GM21515 (cell line): Measurements from ENCODE around the gene ITPRIP.

Experiments
- ATAC-seq: cut with Tn5 transposase; IDR thresholded peaks from one replicate; pipeline ENCODE4 v1.9.1; 2021; ENCODE audit not compliant: unreplicated experiment

ITPRIP gene

DNA sequence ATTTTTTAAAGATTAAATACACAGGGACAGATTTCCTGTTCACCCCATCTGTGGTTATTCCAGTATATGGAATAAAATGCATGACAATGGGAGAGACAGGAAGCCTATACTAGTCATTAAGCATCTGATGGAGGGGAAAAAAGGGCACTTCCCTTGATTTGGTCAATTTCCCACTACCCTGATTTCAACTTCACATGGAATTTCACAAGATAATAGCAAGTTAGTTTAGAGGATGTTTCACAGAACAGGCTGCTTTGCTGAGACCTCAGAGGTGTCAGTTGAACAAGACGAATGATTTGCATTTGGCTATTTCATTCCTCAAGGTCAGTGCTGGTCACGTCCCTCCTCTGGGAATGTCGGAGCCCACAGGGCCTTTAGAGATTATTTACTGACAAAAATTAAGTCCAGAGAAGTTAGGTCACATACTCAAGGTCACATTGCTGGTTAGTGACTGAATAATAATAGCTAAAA, 4.7 kb upstream of the ITPRIP start:
- no peak for ATAC-seq

DNA sequence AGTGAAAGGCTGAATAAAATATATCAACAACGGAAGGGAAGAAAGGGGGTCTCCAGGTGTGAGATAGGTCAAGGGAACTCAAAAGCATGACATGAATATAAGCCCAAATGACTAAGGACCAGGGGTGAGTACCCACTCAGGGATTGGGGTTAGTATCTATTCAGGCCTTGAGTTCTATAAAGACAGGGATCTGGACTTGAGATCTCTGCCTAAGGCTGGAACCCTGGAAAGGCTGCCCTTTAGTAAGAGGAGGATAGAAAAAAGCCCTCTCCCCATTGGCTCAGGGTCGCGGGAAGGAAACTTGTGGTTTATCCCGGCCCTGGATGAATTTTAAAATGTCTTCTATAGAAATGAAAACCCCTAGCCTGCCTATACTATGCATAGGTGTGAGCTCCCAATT, 2.4 kb upstream of the ITPRIP start:
- ATAC-seq: no peak

DNA sequence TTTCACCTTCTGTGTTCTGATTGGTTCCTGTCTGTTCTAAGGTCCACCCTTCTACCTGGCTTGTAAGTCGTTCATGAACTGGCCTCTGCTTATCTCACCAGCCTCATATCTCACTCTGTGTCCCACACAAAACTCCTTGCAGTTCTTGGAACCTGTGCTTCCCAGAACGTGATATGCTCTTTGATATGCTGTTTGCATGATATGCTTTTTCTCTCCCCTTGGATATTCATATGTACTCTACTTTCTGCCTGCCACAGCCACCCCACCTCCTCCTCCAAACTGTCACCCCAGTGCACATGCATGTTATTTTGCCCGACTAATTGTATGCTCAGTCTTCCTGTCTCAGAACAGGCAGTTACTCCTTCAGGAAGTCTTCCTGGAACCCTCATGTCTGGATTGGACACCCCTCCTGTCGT, 1.9 kb upstream of the ITPRIP start:
- no peak for ATAC-seq

DNA sequence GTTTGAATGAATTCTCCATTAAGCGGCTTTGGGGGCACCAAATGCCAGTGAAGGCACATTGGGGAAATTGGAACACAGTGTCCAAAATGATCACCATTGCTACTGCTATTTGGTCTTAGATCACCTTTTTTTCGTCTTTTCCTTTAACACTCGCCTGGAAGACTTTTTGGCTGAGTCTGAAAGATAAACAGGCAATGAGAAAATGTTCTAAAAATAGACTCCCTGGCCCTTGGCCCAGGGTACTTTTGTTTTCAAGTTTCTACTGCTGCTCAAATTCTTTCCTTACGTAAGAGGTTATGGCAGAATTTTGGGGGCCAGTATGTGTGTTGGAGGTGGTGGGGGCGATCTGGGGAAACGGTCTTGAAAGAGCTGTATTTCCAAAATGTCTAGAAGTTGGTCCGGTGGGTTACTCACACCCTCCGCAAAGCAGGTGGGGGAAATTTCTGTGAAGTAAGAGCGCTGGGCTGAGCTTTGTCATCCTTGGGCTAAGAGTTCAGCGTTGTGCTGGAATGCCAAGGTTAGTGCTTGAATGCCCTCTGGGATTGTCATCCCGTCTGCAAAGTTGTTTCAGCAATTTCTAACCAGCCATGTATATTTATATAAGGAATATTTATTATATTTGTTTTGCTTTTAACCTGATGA, 1.3 kb upstream of the ITPRIP start:
- no peak for ATAC-seq

DNA sequence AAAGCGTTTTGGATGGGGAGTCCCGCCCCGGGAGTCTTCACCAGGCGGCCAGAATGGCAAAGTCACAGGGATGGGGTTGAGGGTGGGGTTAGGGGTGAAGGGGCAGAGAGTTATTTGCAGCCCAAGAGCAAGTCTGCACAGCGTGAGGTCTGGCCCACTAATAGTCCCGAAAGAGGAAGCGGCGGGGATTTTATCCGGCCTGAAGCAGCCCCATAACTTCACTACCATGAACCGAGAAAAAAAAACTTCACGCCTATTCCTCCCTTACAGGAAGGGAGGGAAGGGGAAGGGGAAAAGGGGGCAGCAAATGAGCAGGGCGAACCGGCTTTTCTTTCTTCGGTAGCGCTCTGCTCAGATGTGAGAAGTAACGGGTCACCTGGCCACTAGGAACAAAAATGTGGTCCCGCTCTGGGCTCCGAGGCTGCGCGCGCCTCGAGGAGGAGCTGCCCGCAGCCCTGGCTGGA, 712 bp downstream of the ITPRIP start:
- peak; percentile 48 for ATAC-seq

DNA sequence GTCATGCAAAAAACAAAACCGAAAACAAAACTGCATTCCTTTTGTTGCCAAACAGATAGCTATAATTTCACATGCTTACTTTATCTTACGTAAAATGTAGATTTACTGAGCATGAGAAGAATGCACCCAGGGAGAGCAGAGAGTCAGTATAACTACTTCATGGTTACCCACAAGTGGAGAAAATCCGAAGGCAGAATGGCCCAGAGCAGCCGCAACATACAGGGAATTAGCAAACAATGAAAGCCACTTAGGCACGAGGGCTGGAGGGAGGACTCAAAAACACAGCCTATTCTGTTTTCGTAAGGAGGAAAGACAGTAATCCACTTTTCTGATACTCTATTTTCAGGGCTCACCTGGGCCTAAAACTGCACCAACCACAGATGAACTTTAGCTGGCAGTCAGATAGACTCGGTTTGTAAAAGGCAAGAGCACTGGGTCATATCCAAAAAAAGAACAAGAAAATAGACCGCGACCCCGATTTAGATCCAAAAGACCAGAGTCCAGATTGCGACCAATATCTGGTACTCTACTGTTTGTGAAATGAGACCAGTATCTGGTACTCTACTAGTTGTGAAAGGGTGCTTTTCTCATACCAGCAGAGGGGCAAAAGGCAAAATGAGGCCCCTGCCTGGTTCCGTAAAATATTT, 1.3 kb downstream of the ITPRIP start:
- peak; percentile 32 for ATAC-seq

DNA sequence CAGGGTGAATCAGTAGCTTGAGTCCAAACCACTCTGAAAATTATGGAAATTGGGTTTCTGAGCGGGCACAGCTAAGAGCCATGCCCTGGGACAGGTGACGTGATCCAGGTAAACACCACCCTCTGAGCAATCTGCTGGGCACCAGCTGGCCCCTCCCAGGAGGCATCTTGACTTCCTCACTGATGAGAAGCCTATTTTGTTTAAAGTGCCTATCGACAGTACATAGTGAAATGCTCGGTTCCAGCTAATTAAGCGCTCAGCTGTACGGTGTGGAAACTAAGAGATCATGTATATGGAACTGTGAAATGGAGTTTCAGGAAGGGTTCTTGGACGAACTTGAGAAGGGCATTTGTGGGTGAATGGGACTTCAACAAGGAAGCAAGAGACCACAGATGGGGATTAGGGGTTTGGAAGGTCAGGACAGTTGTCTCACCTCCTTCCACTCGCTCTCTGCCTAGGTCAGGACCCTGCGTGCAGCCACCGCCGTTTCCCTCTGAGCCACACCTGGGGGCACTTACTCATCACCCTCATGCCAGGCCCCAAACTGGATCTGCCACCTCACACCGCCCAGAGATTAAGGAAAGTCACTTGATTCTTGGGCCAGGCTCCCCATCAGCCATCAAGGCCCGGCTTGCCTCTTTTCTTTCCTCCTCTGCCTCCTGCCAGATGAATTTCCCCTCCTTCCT, 3.2 kb downstream of the ITPRIP start:
- ATAC-seq: no peak

DNA sequence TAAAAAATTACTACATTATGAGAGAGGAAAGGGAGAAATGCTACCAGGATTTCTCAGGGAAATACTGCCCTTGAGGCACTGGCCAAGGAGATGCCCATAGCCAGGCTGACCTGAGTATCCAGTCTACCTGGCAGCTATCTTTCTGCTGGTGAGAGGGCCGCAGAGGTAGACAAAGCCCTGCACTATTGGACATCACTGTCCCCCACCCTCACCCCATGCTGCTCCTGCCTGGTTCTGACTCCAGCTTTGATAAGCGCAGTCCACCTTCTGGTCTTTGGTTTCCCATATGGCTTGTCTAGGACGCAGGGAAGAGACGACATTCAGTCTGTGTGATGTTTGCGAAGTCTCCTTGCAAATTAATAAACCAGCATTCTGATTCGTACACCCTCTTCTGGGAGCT, 3.7 kb downstream of the ITPRIP start:
- ATAC-seq: no peak

DNA sequence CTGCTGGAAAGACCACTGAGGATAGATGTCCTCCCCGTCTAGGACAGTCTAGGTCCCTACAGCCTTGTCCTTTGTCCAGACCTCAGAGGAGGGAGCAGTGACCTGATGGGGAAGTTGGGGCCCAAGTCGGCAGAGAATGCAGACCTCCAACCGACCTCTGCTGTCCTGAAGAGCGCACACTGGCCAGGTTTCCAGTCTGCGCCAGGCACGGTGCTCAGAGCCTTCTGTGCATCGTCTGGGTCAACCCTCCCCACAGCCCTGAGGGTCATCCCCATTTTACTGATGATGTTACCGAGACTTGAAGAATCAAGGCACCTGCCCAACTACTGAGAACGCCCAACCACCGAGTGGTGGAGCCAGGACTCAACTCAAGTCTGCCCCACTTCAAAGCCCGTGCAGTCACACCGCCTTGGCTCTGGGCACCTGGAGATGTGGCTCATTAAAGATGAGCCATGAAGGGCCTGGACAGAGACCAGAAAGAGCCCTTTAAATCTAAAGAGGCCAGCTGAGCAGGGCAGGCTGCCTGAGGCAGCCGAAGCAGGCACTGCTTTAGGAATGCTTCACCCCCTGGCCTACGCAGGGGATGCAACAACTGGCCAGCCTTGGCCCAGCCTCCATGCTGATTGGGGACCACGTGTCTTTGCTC, 4.4 kb downstream of the ITPRIP start:
- no peak for ATAC-seq

DNA sequence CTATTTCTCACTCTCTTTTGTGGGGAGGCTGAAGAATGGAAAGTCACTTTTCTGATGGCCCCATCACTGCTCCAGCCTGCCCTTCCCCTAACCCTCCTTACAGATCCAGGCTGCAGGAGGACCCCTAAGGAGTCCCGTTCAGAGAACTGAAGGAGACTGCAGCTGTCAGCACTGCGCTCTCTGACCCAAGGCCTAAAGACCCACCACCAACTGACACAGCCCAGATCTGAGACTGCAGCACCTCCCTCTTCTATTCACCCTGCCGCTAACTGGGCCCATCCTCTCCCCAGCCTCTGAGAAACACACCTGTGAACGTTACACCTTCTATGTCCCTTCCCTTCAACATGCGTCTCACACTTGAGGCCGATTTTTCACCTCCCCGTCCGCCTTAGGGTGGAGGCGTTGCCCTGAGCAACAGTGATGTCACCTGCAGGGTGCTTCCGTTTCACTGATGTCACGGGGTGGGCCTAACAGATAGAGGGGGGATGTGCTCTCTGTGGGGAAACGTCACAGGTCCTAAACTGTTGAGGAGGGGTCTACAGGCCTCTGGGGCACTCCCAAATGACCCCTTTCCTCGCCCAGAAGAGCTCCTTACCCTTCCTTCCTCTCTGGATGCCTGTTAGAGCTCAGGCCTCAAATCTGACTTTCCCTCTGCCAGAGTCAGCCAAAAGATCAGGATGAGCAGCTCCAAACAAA, 5.1 kb downstream of the ITPRIP start:
- ATAC-seq: no peak

DNA sequence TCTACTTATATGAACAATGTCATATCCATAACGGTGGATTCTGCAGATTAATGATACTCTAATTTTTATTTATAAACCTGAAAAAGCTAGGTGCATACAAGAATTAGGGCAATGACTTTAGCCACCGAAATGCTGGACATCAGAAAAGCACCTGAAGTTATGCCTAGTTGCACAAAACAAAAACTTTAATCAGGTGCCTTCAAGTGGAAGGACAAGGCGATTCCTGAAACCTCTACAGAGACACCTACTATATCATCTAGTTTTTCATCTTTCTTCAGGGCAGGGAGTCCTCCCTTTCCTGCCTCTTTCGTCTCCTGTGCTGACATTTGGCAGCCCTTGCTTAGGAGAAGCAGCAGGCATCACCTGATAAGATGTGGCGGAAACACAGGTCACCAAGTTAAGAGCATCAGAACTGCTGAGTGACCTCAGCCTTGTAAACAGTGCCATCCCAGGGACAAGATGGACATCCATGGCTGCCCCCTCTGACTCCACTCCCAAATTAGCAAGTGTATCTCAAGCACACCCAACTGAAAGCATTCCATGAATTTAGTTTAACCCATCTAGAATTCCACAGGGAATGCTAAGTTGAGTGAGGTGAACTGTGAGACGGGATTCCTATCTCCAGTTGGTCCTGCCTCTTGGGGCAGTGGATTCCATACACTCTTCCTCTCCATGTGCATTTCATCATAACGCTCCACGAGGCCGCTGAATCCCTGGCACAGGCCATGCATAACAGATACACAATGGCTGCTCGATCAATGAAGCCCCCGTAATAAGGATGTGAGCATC, 5.8 kb downstream of the ITPRIP start:
- ATAC-seq: no peak

DNA sequence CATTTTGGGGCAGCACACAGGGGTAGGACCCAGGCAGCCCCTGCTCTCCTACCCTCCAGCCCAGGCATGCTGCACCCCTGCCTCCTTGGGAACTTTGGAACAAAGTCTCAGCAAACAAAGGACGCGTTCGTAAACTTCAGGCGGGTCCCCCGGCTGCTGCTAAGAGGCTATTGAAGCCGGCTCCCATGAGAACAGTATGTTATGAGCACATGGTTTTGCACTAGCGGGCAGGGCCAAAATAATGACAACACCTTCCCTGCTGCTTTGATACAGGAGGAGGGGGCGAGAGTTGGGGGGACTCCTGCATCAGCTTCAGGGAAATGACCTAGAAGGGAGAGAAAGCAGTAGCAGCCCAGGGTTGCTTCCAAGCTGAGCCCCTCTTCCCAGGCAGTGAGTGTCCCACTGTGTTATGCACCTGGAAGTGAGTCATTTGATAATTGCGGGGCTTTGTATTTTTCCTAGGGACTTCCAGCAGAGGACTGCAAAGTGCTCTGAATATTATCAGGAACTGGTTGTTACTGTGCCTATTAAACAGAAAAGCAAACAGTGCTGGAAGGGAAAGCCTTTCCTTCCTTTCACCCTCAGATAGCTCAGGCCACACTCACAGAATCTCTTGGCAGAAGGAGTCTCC, 6.9 kb downstream of the ITPRIP start:
- ATAC-seq: no peak

DNA sequence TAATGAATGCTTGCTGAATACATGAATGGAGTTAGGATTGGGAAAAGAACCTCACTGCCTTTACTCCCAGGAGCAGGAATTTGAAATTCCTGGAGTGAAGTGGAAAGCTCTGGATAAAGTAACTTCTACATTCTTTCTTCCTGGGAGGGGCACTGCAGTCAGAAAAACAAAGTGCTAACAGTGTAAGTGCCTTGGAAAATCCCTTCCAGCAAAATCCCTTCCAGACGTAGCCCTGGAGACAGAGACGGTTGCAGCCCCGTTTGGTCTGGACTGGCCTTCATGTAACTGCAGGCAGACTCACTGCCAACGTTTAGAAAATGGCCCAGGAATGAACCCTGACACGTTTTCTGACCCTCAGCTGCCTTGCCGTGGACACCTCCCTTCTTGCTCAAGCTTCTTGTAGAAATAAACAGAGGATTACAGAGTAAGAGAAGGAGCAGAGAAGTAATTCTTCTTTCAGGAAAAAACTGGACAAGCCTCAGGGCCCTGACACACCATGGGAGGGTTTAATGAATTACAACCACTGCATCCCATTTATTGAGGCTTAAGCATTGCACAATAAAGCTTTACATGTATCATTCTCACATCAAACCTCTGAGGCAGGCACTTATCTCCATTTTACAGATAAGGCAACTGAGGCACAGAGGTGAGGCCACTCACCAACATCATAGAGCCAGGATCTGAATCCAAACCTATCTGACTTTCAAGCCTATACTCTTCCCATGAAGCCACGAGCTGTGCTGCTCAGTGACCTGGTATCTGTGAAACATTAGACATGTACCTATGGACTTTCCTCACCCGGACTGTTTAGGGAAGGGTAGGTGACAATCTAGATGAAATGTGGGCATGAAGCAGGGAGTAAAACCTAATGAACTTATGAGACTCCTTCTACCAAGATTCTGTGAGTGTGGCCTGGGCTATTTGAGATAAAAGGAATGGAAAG, 7.8 kb downstream of the ITPRIP start:
- no peak for ATAC-seq

DNA sequence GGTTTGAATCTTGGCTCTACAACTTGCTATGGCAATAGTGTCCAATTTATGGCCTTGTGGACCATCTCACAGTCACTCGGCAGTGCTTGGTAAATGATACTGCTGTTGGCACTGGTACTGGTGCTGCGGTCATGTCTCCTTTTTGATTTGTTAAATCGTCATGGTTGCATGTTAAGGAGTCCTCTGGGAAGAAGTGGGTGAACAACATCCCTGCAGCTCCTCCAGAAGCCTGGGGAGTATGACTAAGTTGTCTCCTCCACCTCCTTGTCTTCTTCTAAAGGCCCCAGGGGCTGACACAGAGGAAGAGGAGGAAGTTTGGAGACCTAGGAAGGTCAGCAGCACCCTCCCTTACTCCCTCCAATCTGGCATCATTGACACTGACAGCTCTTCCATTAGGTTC, 8.5 kb downstream of the ITPRIP start:
- ATAC-seq: no peak

DNA sequence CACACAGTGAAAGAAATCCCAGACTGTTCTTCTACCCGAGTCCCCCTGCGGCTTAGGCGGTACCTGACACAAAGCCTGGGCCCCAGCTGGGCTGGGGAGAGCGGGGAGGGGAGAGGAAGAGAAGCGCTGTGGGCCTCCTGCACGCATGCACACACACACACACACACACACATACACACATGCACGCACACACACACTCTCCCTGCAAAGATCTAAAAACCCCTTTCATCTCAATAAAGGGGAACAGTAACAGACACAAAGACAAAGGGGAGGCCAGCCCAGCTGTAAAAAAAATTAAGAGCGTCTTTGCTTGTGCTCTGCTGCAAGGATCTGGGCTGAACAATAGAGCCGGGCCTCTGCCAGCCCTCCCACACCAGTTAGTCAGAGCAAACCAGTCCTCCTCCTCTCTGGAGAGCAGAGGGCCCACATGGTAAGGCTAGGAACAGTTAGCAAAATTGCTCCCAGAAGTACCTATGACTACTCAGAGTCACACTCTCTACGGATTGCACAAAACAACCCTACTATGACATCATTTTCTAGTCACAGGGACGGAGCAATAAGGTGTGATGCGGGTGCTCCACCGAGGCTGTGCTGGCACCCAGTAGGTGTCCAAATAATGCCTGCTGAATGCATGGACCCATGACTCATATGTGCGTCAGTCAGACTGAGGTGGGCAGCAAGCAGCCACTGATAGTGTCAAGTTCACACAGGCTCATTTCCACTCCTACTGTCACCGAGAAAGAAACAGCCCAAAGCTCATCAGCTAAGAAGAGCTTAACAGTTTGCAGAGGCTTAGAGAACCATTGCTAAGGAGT, 9.2 kb downstream of the ITPRIP start:
- ATAC-seq: peak; percentile 49

DNA sequence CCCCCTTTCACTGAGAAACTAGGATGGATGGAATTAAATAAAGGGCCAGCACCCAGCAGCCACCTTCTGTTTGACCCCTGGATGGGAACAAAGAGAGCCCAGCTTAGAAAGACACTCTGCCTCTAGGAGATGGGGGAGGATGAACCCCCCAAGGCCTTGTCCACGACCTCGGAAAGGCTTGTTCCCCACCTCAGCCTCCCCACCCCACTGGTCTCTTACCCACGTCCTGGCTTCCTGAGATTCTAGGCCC, 9.7 kb downstream of the ITPRIP start:
- ATAC-seq: no peak

DNA sequence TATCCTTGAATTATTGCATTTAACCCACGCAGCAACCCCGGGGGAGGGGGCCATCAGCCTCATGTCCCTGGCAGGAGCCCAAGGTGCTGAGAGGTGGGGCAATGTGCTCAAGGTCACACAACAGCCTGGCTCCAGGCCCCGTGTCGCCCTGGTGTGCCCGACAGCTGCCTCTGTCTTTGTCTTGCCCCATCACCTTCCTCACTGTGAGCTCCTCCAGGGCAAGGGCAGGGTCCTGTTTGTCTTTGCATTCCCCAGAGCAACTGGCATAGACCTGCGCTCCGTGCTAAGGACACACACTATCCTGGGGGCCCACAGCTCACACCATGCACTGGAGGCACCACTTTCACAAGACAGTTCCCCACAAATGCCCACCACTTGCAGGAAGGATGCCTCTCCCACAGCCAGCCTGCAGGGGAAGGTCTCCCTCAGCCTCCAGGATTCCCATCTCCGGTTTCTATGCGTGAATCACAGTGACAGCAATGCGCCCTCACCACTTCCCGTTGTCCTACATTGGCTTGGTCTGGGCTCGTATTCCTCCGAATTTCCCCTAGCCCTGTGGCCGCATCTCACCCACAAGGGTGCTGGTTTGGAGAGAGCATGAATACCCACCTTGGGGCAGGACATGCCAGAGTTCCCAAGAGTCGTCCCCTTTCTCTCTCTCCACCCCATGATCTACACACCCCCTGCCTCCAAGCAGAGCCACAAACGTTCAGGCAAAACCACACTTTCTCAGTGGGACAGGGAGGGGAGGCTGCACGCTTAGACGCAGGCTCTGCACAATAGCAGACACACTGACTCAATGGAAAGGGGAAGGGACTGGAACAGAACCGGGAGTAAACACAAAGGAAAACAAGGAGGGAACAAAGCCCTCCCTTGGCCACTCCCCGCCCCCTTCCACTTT, 10.3 kb downstream of the ITPRIP start:
- no peak for ATAC-seq
